Ishikawa (cell line): ENCODE measurements around the gene SLC43A3.

ENCODE experiments used
- CEBPB ChIP-seq: IDR thresholded peaks from 2 replicates; pipeline ENCODE4 v1.6.1; 2012
- EGR1 ChIP-seq: IDR thresholded peaks from 2 replicates; pipeline ENCODE4 v1.6.1; 2012
- EP300 ChIP-seq: IDR thresholded peaks from 2 replicates; pipeline ENCODE4 v1.6.1; 2012; ENCODE audit warnings: borderline replicate concordance
- FOXM1 ChIP-seq: IDR thresholded peaks from 2 replicates; pipeline ENCODE4 v1.6.1; 2012; ENCODE audit warnings: low read depth, borderline replicate concordance
- MAX ChIP-seq: IDR thresholded peaks from 2 replicates; pipeline ENCODE4 v1.6.1; 2012
- RAD21 ChIP-seq: IDR thresholded peaks from 2 replicates; pipeline ENCODE4 v1.6.1; 2012; ENCODE audit warnings: low read depth
- REST ChIP-seq: IDR thresholded peaks from 2 replicates; pipeline ENCODE4 v1.6.1; 2012; ENCODE audit warnings: low read depth, mild to moderate bottlenecking
- TAF1 ChIP-seq: IDR thresholded peaks from 2 replicates; pipeline ENCODE4 v1.6.1; 2012; ENCODE audit warnings: low read depth, mild to moderate bottlenecking
- TEAD4 ChIP-seq: IDR thresholded peaks from 2 replicates; pipeline ENCODE4 v1.6.1; 2012
- USF1 ChIP-seq: IDR thresholded peaks from 2 replicates; pipeline ENCODE4 v1.6.1; 2012
- YY1 ChIP-seq: IDR thresholded peaks from 2 replicates; pipeline ENCODE4 v1.6.1; 2012; ENCODE audit warnings: low read depth
- ZBTB7A ChIP-seq: IDR thresholded peaks from 2 replicates; pipeline ENCODE4 v1.6.1; 2012; ENCODE audit warnings: low read depth

- TF ChIP-seq FOXM1 (no peak), MAX (no peak), RAD21 (no peak), TAF1 (no peak), YY1 (no peak), CEBPB (no peak), TEAD4 (no peak), EGR1 (no peak), USF1 (no peak), REST (no peak), ZBTB7A (no peak), EP300 (no peak)
These were observed 19.7 kb downstream of the SLC43A3 start for GRCh38 chr11:57407010-57407920.
